ENCODE data around the gene ARHGEF19. TPM values are rescaled to one million over a fixed set of nuclear protein-coding genes. Genes with fewer than 3 reads are reported as not detected.

The ARHGEF19 gene
- total RNA-seq, 3 donors from 2014 or later (not counting 1 experiment from before 2014, with no cell fraction given): 14.6 to 18.9 (median 15.8) TPM

GRCh38 chr1:16177306-16177705 lies 35.1 kb downstream of the ARHGEF19 start:
- H3K36me3 ChIP-seq (ENCODE audit: control insufficient read depth, insufficient read depth, low read length): no peaks in the 10 kb centered on the region
- H3K4me1 Mint-ChIP-seq: peaks cover 0 to 6% of the 10 kb centered on the region in 2 donors
- peaks cover 4% of the 10 kb centered on the region for H3K4me1 ChIP-seq (ENCODE audit: control insufficient read depth, insufficient read depth, low read length)
- intact Hi-C loops (cut with micrococcal nuclease): no loop called here
- H3K4me3 ChIP-seq (ENCODE audit: low read length): no peak overlapping the region
- no peak overlapping the region for H3K27ac Mint-ChIP-seq
- no peak overlapping the region for H3K4me3 Mint-ChIP-seq
- no peaks in the 10 kb centered on the region for H3K27me3 ChIP-seq (ENCODE audit: control insufficient read depth, insufficient read depth, low read length)
- H3K27me3 Mint-ChIP-seq (ENCODE audit: low read depth in 2 of 2): peaks cover 9 to 28% of the 10 kb centered on the region in 2 donors
- 88% methylated on average over 4 of the region's 4 CpGs for WGBS (ENCODE audit: insufficient coverage)
- H3K9me3 Mint-ChIP-seq: no peaks in the 10 kb centered on the region
- no peaks in the 10 kb centered on the region for H3K36me3 Mint-ChIP-seq
- no peak for DNase-seq
- H3K27ac ChIP-seq (ENCODE audit: low read length): no peak overlapping the region
- H3K9me3 ChIP-seq (ENCODE audit: control insufficient read depth, insufficient read depth, low read length): no peaks in the 10 kb centered on the region
- TF ChIP-seq, protein P1, sequence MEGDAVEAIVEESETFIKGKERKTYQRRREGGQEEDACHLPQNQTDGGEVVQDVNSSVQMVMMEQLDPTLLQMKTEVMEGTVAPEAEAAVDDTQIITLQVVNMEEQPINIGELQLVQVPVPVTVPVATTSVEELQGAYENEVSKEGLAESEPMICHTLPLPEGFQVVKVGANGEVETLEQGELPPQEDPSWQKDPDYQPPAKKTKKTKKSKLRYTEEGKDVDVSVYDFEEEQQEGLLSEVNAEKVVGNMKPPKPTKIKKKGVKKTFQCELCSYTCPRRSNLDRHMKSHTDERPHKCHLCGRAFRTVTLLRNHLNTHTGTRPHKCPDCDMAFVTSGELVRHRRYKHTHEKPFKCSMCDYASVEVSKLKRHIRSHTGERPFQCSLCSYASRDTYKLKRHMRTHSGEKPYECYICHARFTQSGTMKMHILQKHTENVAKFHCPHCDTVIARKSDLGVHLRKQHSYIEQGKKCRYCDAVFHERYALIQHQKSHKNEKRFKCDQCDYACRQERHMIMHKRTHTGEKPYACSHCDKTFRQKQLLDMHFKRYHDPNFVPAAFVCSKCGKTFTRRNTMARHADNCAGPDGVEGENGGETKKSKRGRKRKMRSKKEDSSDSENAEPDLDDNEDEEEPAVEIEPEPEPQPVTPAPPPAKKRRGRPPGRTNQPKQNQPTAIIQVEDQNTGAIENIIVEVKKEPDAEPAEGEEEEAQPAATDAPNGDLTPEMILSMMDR (IDR thresholded peaks at IDR 0.05): no peak
- no peak for ATAC-seq

GRCh38 chr1:16176653-16177052 lies 35.8 kb downstream of the ARHGEF19 start:
- H3K27ac ChIP-seq (ENCODE audit: low read length): no peak overlapping the region
- 73% methylated on average over 7 of the region's 7 CpGs for WGBS (ENCODE audit: insufficient coverage)

GRCh38 chr1:16175610-16176553 lies 36.6 kb downstream of the ARHGEF19 start:
- ATAC-seq (no peak), DNase-seq (no peak)
- Mint-ChIP-seq H3K9me3 (no peaks in the 10 kb centered on the region), H3K4me3 (no peak overlapping the region), H3K27ac (no peak overlapping the region), H3K4me1 (peaks cover 0 to 6% of the 10 kb centered on the region in 2 donors), H3K27me3 (ENCODE audit: low read depth in 2 of 2) (peaks cover 9 to 30% of the 10 kb centered on the region in 2 donors), H3K36me3 (no peaks in the 10 kb centered on the region)
- Histone ChIP-seq H3K4me1 (ENCODE audit: control insufficient read depth, insufficient read depth, low read length) (peaks cover 4% of the 10 kb centered on the region), H3K9me3 (ENCODE audit: control insufficient read depth, insufficient read depth, low read length) (no peaks in the 10 kb centered on the region), H3K27ac (ENCODE audit: low read length) (no peak overlapping the region), H3K4me3 (ENCODE audit: low read length) (no peak overlapping the region), H3K27me3 (ENCODE audit: control insufficient read depth, insufficient read depth, low read length) (peaks cover 2% of the 10 kb centered on the region), H3K36me3 (ENCODE audit: control insufficient read depth, insufficient read depth, low read length) (no peaks in the 10 kb centered on the region)
- TF ChIP-seq, protein P1 (IDR thresholded peaks at IDR 0.05): no peak
- intact Hi-C loops (cut with micrococcal nuclease): no loop called here
- 40% methylated on average over 22 of the region's 24 CpGs for WGBS (ENCODE audit: insufficient coverage)

More at GRCh38 chr1:16176653-16177052, 35.8 kb downstream of the ARHGEF19 start:
- Mint-ChIP-seq H3K4me1 (peaks cover 0 to 6% of the 10 kb centered on the region in 2 donors), H3K27ac (no peak overlapping the region), H3K27me3 (ENCODE audit: low read depth in 2 of 2) (peaks cover 9 to 28% of the 10 kb centered on the region in 2 donors), H3K9me3 (no peaks in the 10 kb centered on the region), H3K4me3 (no peak overlapping the region), H3K36me3 (no peaks in the 10 kb centered on the region)
- no peaks in the 10 kb centered on the region for H3K9me3 ChIP-seq (ENCODE audit: control insufficient read depth, insufficient read depth, low read length)
- H3K4me3 ChIP-seq (ENCODE audit: low read length): no peak overlapping the region
- H3K36me3 ChIP-seq (ENCODE audit: control insufficient read depth, insufficient read depth, low read length): no peaks in the 10 kb centered on the region
- TF ChIP-seq, protein P1 (IDR thresholded peaks at IDR 0.05): no peak
- ATAC-seq (no peak), DNase-seq (no peak)
- H3K4me1 ChIP-seq (ENCODE audit: control insufficient read depth, insufficient read depth, low read length): peaks cover 4% of the 10 kb centered on the region
- no peaks in the 10 kb centered on the region for H3K27me3 ChIP-seq (ENCODE audit: control insufficient read depth, insufficient read depth, low read length)
- intact Hi-C loops (cut with micrococcal nuclease): no loop called here

Measured in natural killer cell (primary cell).